GM18519 (cell line): Measurements from ENCODE around the gene TIMP3.

Experiments used
- ATAC-seq: cut with Tn5 transposase; IDR thresholded peaks from one replicate; pipeline ENCODE4 v1.9.1; 2021; ENCODE audit warnings: mild to moderate bottlenecking, moderate library complexity; ENCODE audit not compliant: unreplicated experiment, low FRiP score

The TIMP3 gene

GRCh38 chr22:32785321-32786026, 16.0 kb upstream of the TIMP3 start:
- no peak for ATAC-seq

- no peak for ATAC-seq
Measured at GRCh38 chr22:32786027-32786418, 15.5 kb upstream of the TIMP3 start.

GRCh38 chr22:32788904-32789624, 12.4 kb upstream of the TIMP3 start:
- no peak for ATAC-seq

DNA sequence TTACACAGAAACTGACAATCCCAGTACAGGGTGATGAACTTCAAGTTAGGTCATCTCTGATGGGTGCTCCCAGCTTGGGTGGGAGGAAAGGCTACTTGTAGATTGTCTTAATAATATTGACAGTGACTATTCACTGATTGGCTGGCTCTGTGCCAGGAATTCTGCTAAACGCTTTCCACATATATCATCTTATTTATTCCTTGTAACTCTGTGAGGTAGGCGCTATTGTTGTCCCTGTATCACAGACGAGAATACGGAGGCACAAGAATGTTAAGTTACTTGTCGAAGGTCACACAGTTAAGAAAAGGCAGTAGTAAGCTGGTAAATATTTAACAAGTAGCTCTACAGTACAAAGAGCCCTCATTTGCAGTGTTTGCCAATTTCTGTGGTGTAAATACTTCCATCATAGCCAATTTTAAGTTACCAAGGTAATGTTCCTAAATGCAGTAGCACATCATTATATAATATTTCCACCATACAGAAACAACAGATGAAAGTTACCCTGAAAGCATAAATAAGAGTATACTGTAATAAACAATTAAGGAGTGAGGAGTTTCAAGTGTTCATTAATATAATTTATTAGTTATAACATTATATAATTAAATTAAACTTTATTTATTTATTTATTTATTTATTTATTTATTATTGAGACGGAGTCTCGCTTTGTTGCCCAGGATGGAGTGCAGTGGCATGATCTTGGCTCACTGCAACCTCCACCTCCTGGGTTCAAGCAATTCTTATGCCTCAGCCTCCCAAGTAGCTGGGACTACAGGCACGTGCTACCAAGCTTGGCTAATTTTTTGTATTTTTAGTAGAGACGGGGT, 11.5 kb upstream of the TIMP3 start:
- ATAC-seq: no peak

DNA sequence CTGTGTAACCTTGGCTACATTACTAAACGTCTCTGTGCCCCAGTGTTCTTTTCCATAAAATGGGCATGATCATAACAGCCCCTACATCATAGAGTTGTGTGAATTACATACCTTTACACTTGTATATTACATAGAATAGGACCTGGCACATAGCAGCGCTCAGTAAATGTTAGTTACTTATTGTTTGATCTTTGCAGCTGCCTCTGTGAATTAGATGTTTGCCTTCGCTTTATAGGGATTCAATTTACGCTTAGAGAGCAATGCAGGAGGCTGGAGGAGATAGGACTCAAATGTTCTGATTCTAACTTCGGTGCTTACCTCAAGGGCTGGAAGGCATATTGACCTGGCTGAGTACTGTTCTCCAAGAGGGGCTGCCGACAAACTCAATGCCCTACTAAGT, 10.4 kb upstream of the TIMP3 start:
- no peak for ATAC-seq

DNA sequence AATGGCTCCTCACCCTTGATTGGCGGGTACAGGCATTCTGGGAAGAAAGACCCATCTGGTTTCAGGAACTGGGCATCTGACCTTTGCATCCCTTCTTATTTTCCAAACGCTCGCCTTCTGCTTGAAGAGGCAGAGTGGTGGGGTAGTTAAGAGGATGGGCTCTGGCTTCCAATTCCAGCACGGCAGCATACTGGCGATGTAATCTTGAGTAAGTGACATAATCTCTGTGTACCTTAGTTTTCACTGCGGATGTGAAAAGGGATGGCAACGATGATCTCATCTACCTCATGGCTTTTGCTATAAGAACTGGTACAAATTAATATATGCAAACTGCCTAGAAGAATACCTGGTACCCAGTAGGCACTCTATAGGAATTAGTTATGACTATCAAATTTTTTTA, 10.0 kb upstream of the TIMP3 start:
- ATAC-seq: no peak

- no peak for ATAC-seq
Measured at GRCh38 chr22:32793589-32793988, 7.9 kb upstream of the TIMP3 start.

- no peak for ATAC-seq
Measured at GRCh38 chr22:32794449-32795213, 6.9 kb upstream of the TIMP3 start.

GRCh38 chr22:32795214-32795596, 6.3 kb upstream of the TIMP3 start:
- ATAC-seq: no peak

GRCh38 chr22:32796865-32797573, 4.5 kb upstream of the TIMP3 start:
- ATAC-seq: no peak

DNA sequence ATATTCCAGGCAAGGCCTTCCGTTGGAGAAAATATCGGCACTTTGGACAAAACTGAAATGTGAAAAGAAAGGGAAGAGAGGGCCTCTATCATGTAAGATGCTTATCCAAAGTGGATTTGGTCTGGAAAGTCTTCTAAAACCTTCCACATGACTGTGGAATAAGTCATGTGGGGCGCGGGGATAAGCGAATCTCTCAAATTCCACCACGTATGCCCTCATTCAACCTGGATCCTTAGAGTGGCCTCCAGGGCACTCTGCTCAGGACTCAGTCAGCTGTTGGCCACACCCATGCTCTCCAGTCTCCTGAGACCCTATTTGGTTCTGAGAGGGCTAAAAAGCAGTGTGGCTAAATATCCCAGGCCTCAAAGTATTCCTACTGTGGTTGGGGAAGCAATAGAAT, 2.0 kb upstream of the TIMP3 start:
- ATAC-seq: no peak

DNA sequence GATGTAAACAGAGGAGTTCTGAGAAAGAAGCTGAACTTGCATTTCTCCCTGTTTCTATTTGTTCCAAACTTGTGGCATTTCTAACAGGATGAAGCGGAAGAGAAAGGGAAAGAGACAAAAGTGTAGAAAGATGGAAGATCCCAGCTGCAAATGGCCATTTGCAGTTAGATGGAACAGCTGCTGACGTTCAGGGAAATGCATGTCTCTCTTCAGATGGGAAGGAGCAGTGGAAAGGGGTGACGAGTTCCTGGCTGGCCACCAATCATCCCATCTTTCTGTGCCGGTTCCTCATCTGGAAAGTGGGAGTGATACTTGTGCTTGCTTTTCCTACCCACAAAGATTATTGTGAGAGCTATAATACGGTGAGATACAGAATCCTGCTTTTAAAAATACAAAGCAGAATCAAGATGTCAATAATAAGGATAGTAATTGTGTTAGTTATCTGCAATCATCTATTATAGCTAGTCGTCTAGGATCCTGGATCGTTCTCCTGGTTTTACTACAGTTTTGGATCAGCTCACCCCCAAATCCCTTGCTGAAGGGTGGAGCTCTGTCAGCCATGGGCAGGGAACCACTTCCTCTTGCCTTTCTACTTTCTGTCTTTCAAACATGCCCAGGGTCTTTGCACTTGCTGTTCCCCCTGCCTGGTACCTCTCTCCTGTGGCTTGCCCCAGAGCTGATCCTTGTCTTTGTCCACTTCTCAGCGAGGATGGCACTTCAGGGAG, 1.2 kb upstream of the TIMP3 start:
- ATAC-seq: no peak

DNA sequence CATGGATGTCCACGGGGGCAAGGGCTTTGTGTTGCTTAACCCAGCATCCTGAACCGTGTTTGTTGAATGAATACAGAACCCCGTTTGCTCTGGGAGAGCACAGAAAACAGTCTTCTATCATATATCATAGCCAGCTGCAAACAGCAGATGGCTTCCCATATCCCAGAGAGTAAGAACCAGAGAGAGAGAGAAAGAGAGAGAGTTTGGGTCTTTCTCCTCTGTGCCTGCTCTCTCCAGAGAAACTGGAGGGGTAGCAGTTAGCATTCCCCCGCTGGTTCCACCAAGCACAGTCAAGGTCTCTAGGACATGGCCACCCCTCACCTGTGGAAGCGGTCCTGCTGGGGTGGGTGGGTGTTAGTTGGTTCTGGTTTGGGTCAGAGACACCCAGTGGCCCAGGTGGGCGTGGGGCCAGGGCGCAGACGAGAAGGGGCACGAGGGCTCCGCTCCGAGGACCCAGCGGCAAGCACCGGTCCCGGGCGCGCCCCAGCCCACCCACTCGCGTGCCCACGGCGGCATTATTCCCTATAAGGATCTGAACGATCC, 440 bp upstream of the TIMP3 start:
- no peak for ATAC-seq

- no peak for ATAC-seq
Measured at GRCh38 chr22:32802237-32802765, 796 bp downstream of the TIMP3 start.

DNA sequence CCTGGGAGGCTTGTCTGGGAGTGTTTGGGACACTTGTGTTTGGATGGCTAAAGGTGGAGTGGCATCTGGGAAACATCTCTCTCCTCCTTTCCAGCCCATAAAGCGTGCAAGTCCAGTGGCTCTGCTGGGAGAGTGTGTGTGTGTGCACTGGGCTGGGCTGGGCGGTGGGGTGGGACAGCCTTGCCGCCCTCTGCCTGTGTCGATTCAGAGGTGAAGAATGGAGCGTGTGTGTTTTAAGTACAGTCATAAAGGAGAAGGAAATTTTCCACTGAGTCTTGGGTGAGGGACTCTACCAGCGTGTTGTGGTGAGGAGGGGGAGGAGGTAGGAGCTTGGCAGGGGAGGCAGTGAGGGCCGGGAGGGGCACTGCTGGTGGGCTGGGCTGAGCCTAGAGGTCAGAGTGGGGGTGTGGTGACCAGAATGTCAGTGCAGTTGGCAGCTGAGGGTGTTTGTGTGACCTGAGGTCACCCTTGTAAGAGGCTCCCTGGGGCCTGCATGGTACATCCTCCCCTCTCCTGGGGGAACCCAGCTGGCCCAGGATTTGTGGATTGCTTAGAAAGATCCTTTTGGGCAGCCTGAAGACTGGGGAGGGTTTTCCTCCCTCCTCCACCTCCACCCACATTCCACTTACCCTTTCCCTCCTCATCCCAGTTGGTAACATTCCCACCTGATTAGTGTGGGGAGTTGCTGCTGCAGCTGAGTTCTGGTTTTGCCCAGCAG, 1.7 kb downstream of the TIMP3 start:
- no peak for ATAC-seq

DNA sequence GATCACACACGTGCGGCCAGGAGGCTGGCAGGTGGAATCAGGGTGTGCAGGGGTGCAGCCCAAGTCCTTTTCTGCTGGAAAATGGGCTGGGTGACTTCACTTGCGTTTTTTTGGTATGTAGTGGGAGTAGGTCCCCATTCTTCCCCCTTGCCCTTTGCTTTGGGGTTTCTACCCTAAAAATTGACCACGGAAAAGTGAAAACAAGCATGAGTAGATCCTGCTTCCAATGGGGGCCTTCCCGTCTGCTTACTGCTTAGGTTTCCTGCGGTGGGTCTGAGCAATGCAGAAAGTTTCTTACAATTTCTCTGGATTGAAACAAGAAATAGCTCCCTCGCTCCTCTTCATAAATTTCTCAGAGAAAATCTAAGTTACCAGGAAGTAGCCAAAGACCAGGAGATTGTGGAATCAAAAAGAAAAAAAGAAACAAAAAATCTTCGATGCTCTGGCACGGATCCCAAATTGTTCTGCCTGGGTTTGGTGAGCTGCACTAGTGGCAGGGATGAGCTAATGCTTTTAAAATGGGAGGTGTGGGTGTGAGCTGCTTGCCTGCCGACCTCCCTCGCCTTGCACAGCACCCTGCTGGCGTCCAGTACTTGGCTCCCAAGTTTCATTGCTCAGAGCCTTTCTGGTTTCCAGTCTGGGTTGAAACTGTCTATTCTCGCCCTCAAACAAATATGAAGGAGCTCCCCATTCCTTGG, 2.4 kb downstream of the TIMP3 start:
- ATAC-seq: no peak

GRCh38 chr22:32804531-32805360, 3.2 kb downstream of the TIMP3 start:
- no peak for ATAC-seq
